Central memory CD8-positive, alpha-beta T cell (primary cell): ENCODE data around the gene CNKSR2.
"Not testable (repeated sequence)": the region's sequence is repeated elsewhere in the genome, so short reads cannot be mapped to it uniquely, and the experiment has no call there.

ENCODE experiments used
- ATAC-seq: fragments of 150-1000 bp; cut with Tn5 transposase; replicated peaks from 2 replicates; pipeline ENCODE4 v1.10.0; 2022; ENCODE audit warnings: mild to moderate bottlenecking, moderate FRiP score, moderate number of reproducible peaks; ENCODE audit not compliant: poor library complexity, severe bottlenecking; ENCODE audit errors: extremely low read depth
- DNase-seq, 2 donors: peaks; one replicate each; pipeline ENCODE4 v3.0.0; 2021; ENCODE audit warnings: low spot score in 2 of 2
- H3K27ac Mint-ChIP-seq: one replicate; pipeline ENCODE4 v1.8.0; 2022; ENCODE audit warnings: low read depth, mild to moderate bottlenecking, moderate library complexity, mixed read lengths
- H3K27me3 Mint-ChIP-seq: one replicate; pipeline ENCODE4 v1.8.0; 2022; ENCODE audit warnings: mixed read lengths
- H3K36me3 Mint-ChIP-seq: one replicate; pipeline ENCODE4 v1.8.0; 2022; ENCODE audit warnings: mild to moderate bottlenecking, moderate library complexity, mixed read lengths; ENCODE audit not compliant: insufficient read depth
- H3K4me1 Mint-ChIP-seq: one replicate; pipeline ENCODE4 v1.8.0; 2022; ENCODE audit warnings: mixed read lengths
- H3K4me3 Mint-ChIP-seq: one replicate; pipeline ENCODE4 v1.8.0; 2022; ENCODE audit warnings: mild to moderate bottlenecking, moderate library complexity, mixed read lengths
- H3K9me3 Mint-ChIP-seq: one replicate; pipeline ENCODE4 v1.8.0; 2022; ENCODE audit warnings: mixed read lengths

CNKSR2 gene

DNA sequence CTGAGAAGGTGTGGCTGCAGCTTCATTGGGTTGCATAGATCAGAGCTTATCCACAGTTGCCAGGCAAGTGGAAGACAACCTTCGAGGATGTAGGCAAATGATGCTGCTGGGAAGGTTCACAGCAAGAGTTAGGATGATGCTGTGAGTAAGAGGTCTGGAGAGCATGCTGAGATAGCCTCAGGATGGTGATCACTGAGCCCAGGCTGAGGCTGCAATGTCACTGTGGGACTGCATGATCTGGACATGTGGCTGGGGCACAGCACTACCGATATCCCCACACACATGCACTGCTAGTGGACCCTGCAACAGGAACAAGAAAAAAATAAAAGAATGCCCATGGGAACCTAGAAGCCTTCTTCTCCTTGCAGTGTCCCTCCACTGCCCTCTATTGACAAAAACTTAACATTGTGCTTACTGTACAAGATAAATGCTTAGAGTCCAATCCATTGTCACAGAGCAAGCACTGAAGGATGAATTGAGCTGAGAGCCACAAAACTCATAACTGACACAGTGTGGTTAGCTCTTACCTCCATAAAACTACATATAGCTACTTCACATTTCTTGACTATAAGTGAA lies 105.6 kb downstream of the CNKSR2 start:
- no peaks in the 10 kb centered on the region for H3K4me1 Mint-ChIP-seq
- H3K27me3 Mint-ChIP-seq = no peaks in the 10 kb centered on the region
- no peak overlapping the region for H3K4me3 Mint-ChIP-seq
- DNase-seq (no peak), ATAC-seq (no peak)
- H3K9me3 Mint-ChIP-seq = no peaks in the 10 kb centered on the region
- H3K27ac Mint-ChIP-seq = no peak overlapping the region
- H3K36me3 Mint-ChIP-seq = peaks cover 2% of the 10 kb centered on the region

DNA sequence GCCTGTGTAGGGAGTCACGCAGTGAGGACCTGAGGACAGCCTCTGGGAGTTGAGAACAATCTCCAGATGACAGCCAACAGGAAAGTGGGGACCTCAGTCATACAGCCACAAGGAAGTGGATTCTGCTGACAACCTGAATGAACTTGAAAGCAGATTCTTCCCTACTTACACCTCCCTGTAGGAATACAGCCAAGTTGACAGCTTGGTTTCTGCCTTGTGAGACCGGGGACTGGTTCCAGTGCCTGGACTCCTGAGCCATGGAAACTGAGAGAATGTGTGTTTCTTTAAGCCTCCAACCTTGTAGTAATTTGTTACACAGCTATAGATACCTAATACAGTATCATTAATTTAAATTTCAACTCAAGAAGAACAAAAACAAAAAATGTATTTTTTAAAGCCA lies 107.5 kb downstream of the CNKSR2 start:
- Mint-ChIP-seq H3K9me3 (no peaks in the 10 kb centered on the region), H3K4me3 (no peak overlapping the region), H3K4me1 (no peaks in the 10 kb centered on the region), H3K36me3 (no peaks in the 10 kb centered on the region), H3K27ac (no peak overlapping the region), H3K27me3 (no peaks in the 10 kb centered on the region)
- DNase-seq (no peak), ATAC-seq (no peak)

DNA sequence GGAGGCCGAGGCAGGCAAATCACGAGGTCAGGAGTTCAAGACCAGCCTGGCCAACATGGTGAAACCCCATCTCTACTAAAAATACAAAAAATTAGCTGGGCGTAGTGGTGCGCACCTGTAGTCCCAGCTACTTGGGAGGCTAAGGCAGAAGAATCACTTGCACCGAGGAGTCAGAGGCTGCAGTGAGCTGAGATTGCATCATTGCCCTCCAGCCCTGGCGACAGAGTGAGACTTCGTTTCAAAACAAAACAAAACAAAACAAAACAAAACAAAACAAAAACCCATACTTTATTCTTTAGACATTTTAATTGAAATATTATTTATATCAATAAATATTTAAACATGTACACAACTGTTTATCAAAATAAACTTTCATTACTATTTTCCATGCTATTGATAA lies 109.8 kb downstream of the CNKSR2 start:
- not testable (repeated sequence) for ATAC-seq, H3K4me3 Mint-ChIP-seq, H3K4me1 Mint-ChIP-seq, H3K27me3 Mint-ChIP-seq, DNase-seq, H3K36me3 Mint-ChIP-seq, H3K27ac Mint-ChIP-seq, H3K9me3 Mint-ChIP-seq

DNA sequence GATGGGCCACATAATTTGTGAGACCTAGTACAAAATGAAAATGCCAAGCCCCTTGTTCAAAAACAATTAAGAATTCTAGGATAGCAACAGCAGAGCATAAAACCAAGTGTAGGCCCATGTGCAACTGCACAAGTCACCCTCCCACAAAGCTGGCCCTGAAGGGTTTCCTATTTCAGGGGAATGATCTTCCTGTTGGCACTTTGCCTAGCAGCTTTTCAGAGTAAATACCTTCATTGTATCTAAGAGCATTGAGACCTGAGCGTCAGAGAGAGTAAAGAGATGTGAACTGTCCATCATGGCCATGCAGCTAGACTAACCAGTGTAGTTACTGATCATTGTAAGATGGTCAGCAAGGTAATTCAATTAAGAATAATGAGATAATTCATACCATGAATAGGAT lies 113.6 kb downstream of the CNKSR2 start:
- Mint-ChIP-seq H3K9me3 (no peaks in the 10 kb centered on the region), H3K27ac (no peak overlapping the region), H3K27me3 (no peaks in the 10 kb centered on the region), H3K4me3 (no peak overlapping the region), H3K36me3 (no peaks in the 10 kb centered on the region), H3K4me1 (no peaks in the 10 kb centered on the region)
- no peak for ATAC-seq
- no peak for DNase-seq

DNA sequence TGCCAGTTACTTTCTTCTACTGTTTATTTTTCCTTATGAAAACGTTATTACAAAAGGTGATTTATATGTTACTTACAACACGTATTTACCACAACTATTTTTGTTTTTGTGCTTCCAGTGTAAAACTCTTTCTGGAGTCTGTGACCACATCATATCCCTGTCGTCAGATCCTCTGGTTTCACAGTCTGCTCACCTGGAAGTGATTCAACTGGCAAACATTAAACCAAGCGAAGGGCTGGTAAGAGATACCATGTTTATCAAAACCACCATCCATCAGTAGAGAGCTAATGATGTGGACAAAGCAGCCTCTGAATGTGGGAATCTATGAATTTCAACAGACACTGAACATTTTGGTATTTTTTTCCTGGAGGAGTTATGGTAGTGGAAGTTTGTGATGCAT lies 116.1 kb downstream of the CNKSR2 start:
- no peak overlapping the region for H3K27ac Mint-ChIP-seq
- H3K36me3 Mint-ChIP-seq = no peaks in the 10 kb centered on the region
- H3K4me1 Mint-ChIP-seq = no peaks in the 10 kb centered on the region
- DNase-seq (no peak), ATAC-seq (no peak)
- H3K9me3 Mint-ChIP-seq = no peaks in the 10 kb centered on the region
- no peak overlapping the region for H3K4me3 Mint-ChIP-seq
- H3K27me3 Mint-ChIP-seq = no peaks in the 10 kb centered on the region

DNA sequence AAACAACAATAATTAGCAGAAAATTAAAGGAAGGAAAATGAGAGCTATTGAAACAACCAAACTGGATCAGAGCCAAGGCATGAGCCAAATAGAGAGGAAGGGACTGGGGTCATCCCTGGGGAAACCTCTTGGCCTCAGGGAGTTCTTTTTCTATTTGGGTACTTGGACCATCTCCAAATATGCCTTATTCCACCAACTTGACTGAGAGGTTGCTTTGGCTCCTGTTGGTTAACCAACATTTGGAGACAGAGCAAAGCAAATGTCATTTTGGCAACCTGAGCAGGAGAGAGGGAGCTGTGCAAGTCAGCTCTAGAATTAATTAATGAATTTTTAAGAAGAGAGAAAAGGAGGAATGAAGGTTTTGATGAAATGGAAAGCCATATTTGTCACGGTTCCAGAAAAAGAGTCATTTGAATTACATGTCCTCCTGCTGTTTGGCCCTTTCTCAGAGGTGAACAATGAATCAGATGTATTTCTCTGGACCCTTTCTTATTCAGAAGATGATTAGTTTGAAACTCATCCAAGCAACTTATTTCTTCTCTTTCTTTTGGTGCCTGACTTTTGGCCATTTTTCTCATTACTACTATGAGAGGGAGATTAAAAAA lies 119.1 kb downstream of the CNKSR2 start:
- ATAC-seq (no peak), DNase-seq (no peak)
- Mint-ChIP-seq H3K27ac (no peak overlapping the region), H3K4me3 (no peak overlapping the region), H3K9me3 (no peaks in the 10 kb centered on the region), H3K4me1 (no peaks in the 10 kb centered on the region), H3K36me3 (no peaks in the 10 kb centered on the region), H3K27me3 (no peaks in the 10 kb centered on the region)

DNA sequence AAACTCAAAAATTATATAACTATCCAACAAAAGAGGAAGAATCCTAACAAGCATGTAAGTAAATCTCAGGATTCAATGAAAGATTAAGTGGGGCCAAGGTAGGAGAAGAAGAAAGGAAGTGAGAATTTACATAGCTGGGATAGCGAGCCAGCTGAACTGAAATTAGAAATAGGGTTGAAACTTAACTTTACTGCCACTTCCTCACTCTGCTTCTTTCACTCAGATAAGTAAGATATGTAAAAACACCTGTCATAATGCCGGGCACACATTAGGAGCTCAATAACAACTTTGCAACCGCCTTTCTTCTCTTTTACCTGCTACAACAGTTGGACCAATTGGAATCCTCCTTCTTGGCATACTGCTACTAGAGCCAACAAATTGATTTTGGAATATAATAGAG lies 129.4 kb downstream of the CNKSR2 start:
- Mint-ChIP-seq H3K36me3 (peaks cover 2% of the 10 kb centered on the region), H3K4me1 (no peaks in the 10 kb centered on the region), H3K27me3 (no peaks in the 10 kb centered on the region), H3K9me3 (no peaks in the 10 kb centered on the region), H3K27ac (no peak overlapping the region), H3K4me3 (no peak overlapping the region)
- no peak for DNase-seq
- no peak for ATAC-seq

DNA sequence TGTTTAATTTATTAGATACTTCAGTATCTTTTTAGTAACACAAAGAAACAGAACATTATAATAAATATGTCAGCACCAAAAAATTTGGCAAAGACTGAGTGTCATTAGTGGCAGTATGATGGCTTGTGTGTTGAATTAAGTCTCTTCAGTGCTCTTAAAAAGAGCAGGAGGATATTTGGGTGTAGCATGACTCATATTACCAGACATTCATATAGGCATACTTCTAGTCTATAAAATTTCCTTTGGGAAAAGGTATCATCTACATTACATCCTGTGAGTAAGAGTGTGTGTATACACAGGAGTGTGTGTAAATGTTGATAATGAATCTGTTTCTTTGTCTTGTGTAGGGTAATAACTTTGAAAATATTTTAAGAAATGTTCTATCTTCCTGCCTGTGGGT lies 135.7 kb downstream of the CNKSR2 start:
- no peaks in the 10 kb centered on the region for H3K4me1 Mint-ChIP-seq
- peaks cover 2% of the 10 kb centered on the region for H3K36me3 Mint-ChIP-seq
- no peak for DNase-seq
- H3K4me3 Mint-ChIP-seq = no peak overlapping the region
- H3K27ac Mint-ChIP-seq = no peak overlapping the region
- no peak for ATAC-seq
- H3K9me3 Mint-ChIP-seq = peaks cover 4% of the 10 kb centered on the region
- no peaks in the 10 kb centered on the region for H3K27me3 Mint-ChIP-seq

DNA sequence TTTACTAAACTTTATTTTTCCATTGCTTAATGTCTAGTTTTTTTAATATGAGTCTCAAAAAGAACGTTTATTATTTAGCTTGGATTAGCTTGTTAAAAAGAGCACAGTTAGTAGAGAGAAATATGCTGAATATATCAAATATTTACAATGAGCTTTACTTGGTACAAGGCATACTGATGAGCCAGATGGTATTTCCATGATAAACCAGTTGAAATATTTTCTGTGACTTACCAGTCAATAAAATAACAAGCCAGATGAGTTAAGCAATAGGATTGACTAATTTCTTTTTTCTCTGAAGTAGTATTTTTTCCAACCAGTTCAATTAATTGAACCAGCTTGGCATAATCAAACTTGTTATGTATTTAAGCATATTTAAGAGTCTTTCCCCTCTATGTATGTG lies 149.8 kb downstream of the CNKSR2 start:
- Mint-ChIP-seq H3K27me3 (no peaks in the 10 kb centered on the region), H3K9me3 (no peaks in the 10 kb centered on the region), H3K4me1 (no peaks in the 10 kb centered on the region), H3K27ac (no peak overlapping the region), H3K4me3 (no peak overlapping the region), H3K36me3 (no peaks in the 10 kb centered on the region)
- DNase-seq (no peak), ATAC-seq (no peak)

DNA sequence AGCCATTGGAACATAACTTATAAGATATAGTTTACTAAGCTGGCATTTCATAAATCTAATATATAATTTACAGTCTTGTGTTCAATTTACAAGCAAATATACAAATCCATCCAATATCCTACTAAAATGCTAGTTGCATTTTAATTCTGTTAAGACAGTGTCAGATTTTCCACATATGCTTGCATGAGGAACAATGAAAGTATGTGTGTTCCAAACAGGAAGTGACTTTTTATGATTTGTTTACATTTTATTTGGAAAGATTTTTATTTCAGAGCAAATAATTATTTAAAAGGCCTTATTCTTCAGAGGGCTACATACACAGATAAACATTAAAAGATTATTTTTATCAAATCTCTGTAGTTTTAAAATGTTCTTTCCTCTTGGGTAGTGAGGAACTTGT lies 153.9 kb downstream of the CNKSR2 start:
- Mint-ChIP-seq H3K27ac (no peak overlapping the region), H3K9me3 (no peaks in the 10 kb centered on the region), H3K36me3 (no peaks in the 10 kb centered on the region), H3K4me3 (no peak overlapping the region), H3K27me3 (no peaks in the 10 kb centered on the region), H3K4me1 (no peaks in the 10 kb centered on the region)
- ATAC-seq (no peak), DNase-seq (no peak)

DNA sequence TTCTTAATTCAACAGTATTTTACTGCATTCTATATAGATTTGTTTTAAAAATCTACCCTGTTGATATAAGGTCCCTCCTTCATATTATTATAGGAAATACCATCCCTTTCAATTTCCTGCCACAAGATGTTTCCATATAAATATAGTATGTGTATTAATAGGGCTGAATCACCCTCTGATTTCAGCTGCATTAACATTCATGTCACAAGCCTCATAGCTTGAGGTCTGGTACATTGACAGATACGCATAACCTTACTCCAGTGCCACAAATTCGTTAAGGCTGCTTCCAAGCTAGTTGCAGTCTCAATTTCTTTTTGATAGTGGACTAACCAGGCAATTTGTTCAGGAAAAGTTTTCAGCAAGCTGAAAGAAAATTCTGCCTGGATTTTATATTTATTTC lies 155.6 kb downstream of the CNKSR2 start:
- no peaks in the 10 kb centered on the region for H3K9me3 Mint-ChIP-seq

DNA sequence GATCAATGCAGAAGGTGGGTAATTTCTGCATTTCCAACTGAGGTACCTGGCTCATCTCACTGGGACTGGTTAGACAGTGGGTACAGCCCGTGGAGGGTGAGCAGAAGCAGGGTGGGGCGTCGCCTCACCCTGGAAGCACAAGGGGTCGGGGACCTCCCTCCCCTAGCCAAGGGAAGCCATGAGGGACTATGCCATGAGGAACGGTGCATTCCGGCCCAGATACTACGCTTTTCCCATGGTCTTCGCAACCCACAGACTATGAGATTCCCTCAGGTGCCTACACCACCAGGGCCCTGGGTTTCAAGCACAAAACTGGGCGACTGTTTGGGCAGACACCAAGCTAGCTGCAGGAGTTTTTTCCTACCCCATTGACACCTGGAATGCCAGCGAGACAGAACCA lies 170.4 kb downstream of the CNKSR2 start:
- not testable (repeated sequence) for H3K36me3 Mint-ChIP-seq, H3K4me1 Mint-ChIP-seq, H3K4me3 Mint-ChIP-seq, DNase-seq, H3K27ac Mint-ChIP-seq, ATAC-seq, H3K27me3 Mint-ChIP-seq
- H3K9me3 Mint-ChIP-seq = peaks cover 12% of the 10 kb centered on the region

More for the DNA sequence above, 155.6 kb downstream of the CNKSR2 start:
- no peak overlapping the region for H3K4me3 Mint-ChIP-seq
- H3K4me1 Mint-ChIP-seq = no peaks in the 10 kb centered on the region
- no peaks in the 10 kb centered on the region for H3K27me3 Mint-ChIP-seq
- DNase-seq (no peak), ATAC-seq (no peak)
- H3K27ac Mint-ChIP-seq = no peak overlapping the region
- no peaks in the 10 kb centered on the region for H3K36me3 Mint-ChIP-seq

DNA sequence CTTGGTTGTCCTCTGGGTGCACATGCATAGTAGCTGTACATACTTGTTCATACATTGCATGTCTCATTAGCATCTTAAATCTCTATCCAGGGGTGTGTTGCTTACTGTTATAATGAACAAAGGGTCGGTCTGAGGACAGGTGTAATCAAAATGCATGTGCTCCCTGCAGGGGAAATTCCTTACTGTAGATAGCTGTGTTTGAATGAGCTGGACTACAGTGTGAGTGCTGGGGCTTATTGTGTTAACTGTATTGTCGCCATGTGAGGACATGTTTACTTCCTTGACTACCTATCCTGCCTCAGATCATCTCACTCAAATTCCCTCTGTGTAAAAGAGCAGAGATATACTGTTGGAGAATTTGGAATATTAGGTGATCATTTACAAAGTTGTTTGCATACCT lies 185.2 kb downstream of the CNKSR2 start:
- Mint-ChIP-seq H3K4me1 (no peaks in the 10 kb centered on the region), H3K27me3 (no peaks in the 10 kb centered on the region), H3K36me3 (no peaks in the 10 kb centered on the region), H3K4me3 (no peak overlapping the region), H3K27ac (no peak overlapping the region), H3K9me3 (peaks cover 5% of the 10 kb centered on the region)
- DNase-seq (no peak), ATAC-seq (no peak)
